Heart left ventricle (tissue), 16 donors: ENCODE measurements around the gene PLA2G2C. TPM values are rescaled to one million over a fixed set of nuclear protein-coding genes. Genes with fewer than 3 reads are reported as not detected.

Experiments used
- ATAC-seq, 4 donors: fragments of 200-7000 bp; cut with Tn5 transposase; one replicate each; pipeline ENCODE4 v1.9.1; 2020 to 2022; ENCODE audit warnings: moderate library complexity in 4 of 4, mild to moderate bottlenecking in 3 of 4, moderate number of reproducible peaks in 1 of 4
- DNase-seq, 5 donors: peaks; one replicate each; pipeline ENCODE4 v3.0.0-alpha.2; 2020
- H3K27ac ChIP-seq, 12 donors: fragments of 200-600 bp; sonication (generic) in 4 of 12; one replicate each; pipeline versions ENCODE4 v1.5.0 to v1.8.0; 2016 to 2022; ENCODE audit warnings: mild to moderate bottlenecking in 2 of 12
- H3K27me3 ChIP-seq, 9 donors: fragments of 200-600 bp; sonication (generic) in 2 of 9; one replicate each; pipeline versions ENCODE4 v1.5.1 to v1.8.0; 2016 to 2022; ENCODE audit warnings: mild to moderate bottlenecking in 3 of 9
- H3K36me3 ChIP-seq, 9 donors: fragments of 200-600 bp; sonication (generic) in 2 of 9; one replicate each; pipeline versions ENCODE4 v1.5.0 to v1.8.0; 2018 to 2022; ENCODE audit warnings: mild to moderate bottlenecking in 2 of 9
- H3K4me1 ChIP-seq, 12 donors: fragments of 200-600 bp; sonication (generic) in 4 of 12; one replicate each; pipeline versions ENCODE4 v1.5.0 to v1.8.0; 2016 to 2022; ENCODE audit warnings: mild to moderate bottlenecking in 3 of 12
- H3K4me3 ChIP-seq, 12 donors: fragments of 200-600 bp; sonication (generic) in 4 of 12; one replicate each; pipeline versions ENCODE4 v1.5.0 to v1.8.0; 2017 to 2022; ENCODE audit warnings: mild to moderate bottlenecking in 9 of 12, moderate library complexity in 4 of 12
- H3K9me3 ChIP-seq, 12 donors: fragments of 200-600 bp; sonication (generic) in 4 of 12; one replicate each; pipeline versions ENCODE4 v1.5.0 to v1.8.0; 2016 to 2022; ENCODE audit warnings: mild to moderate bottlenecking in 1 of 12
- CTCF ChIP-seq, 12 donors: fragments of 200-600 bp; sonication (generic) in 4 of 12; IDR thresholded peaks; one replicate each; pipeline versions ENCODE4 v1.5.0 to v1.8.0; 2018 to 2022; ENCODE audit warnings: antibody characterized with exemption in 12 of 12, mild to moderate bottlenecking in 5 of 12
- POLR2A ChIP-seq, 2 donors: fragments of 450-650 bp; IDR thresholded peaks; one replicate each; pipeline ENCODE4 v1.6.1; 2017; ENCODE audit warnings: antibody characterized with exemption in 2 of 2, mild to moderate bottlenecking in 2 of 2, moderate library complexity in 2 of 2
- WGBS, 4 donors: extraction: QIAGEN DNeasy Blood & Tissue Kit in 2 of 4; methylation state at CpG; one replicate each; pipeline versions ENCODE4 v1.1.5 to v1.1.7; 2013 to 2018; 5-methylcytosine and 5-hydroxymethylcytosine counted together
- intact Hi-C, 10 donors: fragments of 100-400 bp; cut with DNase I; formaldehyde crosslinking; loops; one replicate each; pipeline versions ENCODE4 v1.11.1 to v1.14.2; 2022
- polyA plus RNA-seq, 2 donors: library from polyadenylated mRNA; stranded (reverse); fragments of 200-250 nt; gene quantifications; one replicate each; pipeline ENCODE4 v1.2.3, GENCODE V29; 2013
- total RNA-seq, 9 donors: library from RNA; depleted of rRNA in 2 of 9; stranded (reverse); fragments of >200 nt in 2 of 9; fragmentation: NEBNext Ultra II Directional in 3 of 9; extraction: Animal tissue kit (Norgen Biotek cat#: 25700) in 3 of 9; gene quantifications; one replicate each; pipeline versions ENCODE4 v1.1.0 to v1.2.4, GENCODE V29; 2016 to 2023
- donor health status: ischemic (EF 13 %, LVEDD 7.1; RV severe dilation, severe dysfunction).
- donor health status: healthy with polysubstance abuse.
- donor health status: DM: no; HTN: yes; CAD: no.
- donor health status: DM: no; HTN: no; CAD: no.
- donor health status: ischemic (EF 25% LVEDD 6.9; RV normal size, moderate dysfunction).
- donor health status: ischemic (EF 25% LVEDD 5.7; RV mildly dilated, moderate dysfunction).
- donor health status: healthy.
- donor health status: DM: yes; HTN: yes; CAD: no.
- donor health status: ischemic (EF 35%, LVEDD 5.7; RV mildly dilated, moderate dysfunction).
- donor health status: nonischemic (EF 11% LVEDD 7.7; RV severe dilation, severe dysfunction).
- donor health status: DM: yes; HTN: yes; CAD: no.
- donor health status: PGD.
- donor health status: ischemic (EF 29% LVEDD 5.4; RV normal size, mild dysfunction).
- donor health status: nonischemic (EF 23%, LVEDD 6.1; RV moderate dilation, normal function).

PLA2G2C gene
- total and polyA plus RNA-seq, 11 donors: 0.16 TPM; not detected in 10

GRCh38 chr1:20174937-20175666 is 11.2 kb downstream of the PLA2G2C start:
- 53 to 64% (median 64%) methylated on average over 9 of the region's 9 CpGs for WGBS, 4 donors
- H3K27ac ChIP-seq: peak overlapping the region in 2 of 12 donors; percentile 18 to 66
- H3K27me3 ChIP-seq: peaks cover 0 to 5% (median 0%) of the 10 kb centered on the region in 9 donors
- intact Hi-C loops: no loop called here
- TF ChIP-seq POLR2A (IDR thresholded peaks at IDR 0.05): no peak
- DNase-seq (peak in 1 of 5 donors; percentile 16), ATAC-seq (peak in 2 of 4 donors; percentile 42 to 54)
- H3K4me1 ChIP-seq: peaks cover 0 to 4% (median 0%) of the 10 kb centered on the region in 12 donors
- no peaks in the 10 kb centered on the region for H3K9me3 ChIP-seq
- H3K36me3 ChIP-seq: no peaks in the 10 kb centered on the region
- no peak overlapping the region for H3K4me3 ChIP-seq

GRCh38 chr1:20172033-20172590 is 14.2 kb downstream of the PLA2G2C start:
- Histone ChIP-seq H3K27ac (no peak overlapping the region), H3K27me3 (peaks cover 0 to 16% (median 0%) of the 10 kb centered on the region in 9 donors), H3K4me1 (peaks cover 0 to 4% (median 0%) of the 10 kb centered on the region in 12 donors), H3K9me3 (no peaks in the 10 kb centered on the region), H3K36me3 (no peaks in the 10 kb centered on the region), H3K4me3 (no peak overlapping the region)
- DNase-seq: peak in 1 of 5 donors; percentile 30
- TF ChIP-seq CTCF (IDR thresholded peaks at IDR 0.05) (no peak), POLR2A (IDR thresholded peaks at IDR 0.05) (no peak)
- ATAC-seq: no peak
- WGBS, 4 donors: 89 to 97% (median 93%) methylated on average over 12 of the region's 12 CpGs
- intact Hi-C loops: no loop called here

- H3K4me1 ChIP-seq: peaks cover 0 to 11% (median 0%) of the 10 kb centered on the region in 12 donors
- peaks cover 0 to 15% (median 0%) of the 10 kb centered on the region in 9 donors for H3K27me3 ChIP-seq
- H3K9me3 ChIP-seq: no peaks in the 10 kb centered on the region
- H3K36me3 ChIP-seq: no peaks in the 10 kb centered on the region
- no peak for TF ChIP-seq POLR2A (IDR thresholded peaks at IDR 0.05)
- TF ChIP-seq CTCF (IDR thresholded peaks at IDR 0.05): no peak
- no peak overlapping the region for H3K4me3 ChIP-seq
- H3K27ac ChIP-seq: no peak overlapping the region
- ATAC-seq (no peak), DNase-seq (no peak)
- intact Hi-C loops: no loop called here
- WGBS, 4 donors: 87 to 90% (median 90%) methylated on average over 3 to 5 of the region's 5 CpGs
These were observed 16.4 kb downstream of the PLA2G2C start for GRCh38 chr1:20169932-20170331.

GRCh38 chr1:20168564-20169491 is 17.5 kb downstream of the PLA2G2C start:
- H3K4me1 ChIP-seq: peaks cover 0 to 22% (median 0%) of the 10 kb centered on the region in 12 donors
- no peaks in the 10 kb centered on the region for H3K36me3 ChIP-seq
- H3K9me3 ChIP-seq: no peaks in the 10 kb centered on the region
- TF ChIP-seq POLR2A (IDR thresholded peaks at IDR 0.05) (no peak), CTCF (IDR thresholded peaks at IDR 0.05) (no peak)
- no peak overlapping the region for H3K4me3 ChIP-seq
- 77 to 85% (median 78%) methylated on average over 9 of the region's 9 CpGs for WGBS, 4 donors
- peaks cover 0 to 17% (median 0%) of the 10 kb centered on the region in 9 donors for H3K27me3 ChIP-seq
- DNase-seq (peak in 1 of 5 donors; percentile 28), ATAC-seq (no peak)
- H3K27ac ChIP-seq: no peak overlapping the region
- intact Hi-C loops: no loop called here
